Lung microvascular endothelial cell (primary cell): ENCODE data around the gene BUD13. TPM values are rescaled to one million over a fixed set of nuclear protein-coding genes. Genes with fewer than 3 reads are reported as not detected.

Source experiments
- DNase-seq, 2 donors: peaks; one replicate each; pipeline versions ENCODE4 v3.0.0 to v3.0.0-alpha.2; 2010; ENCODE audit warnings: low read depth in 2 of 2
- total RNA-seq: library from RNA; depleted of rRNA; stranded (reverse); fragments of >200 nt; gene quantifications from 2 replicates; pipeline ENCODE4 v1.2.1, GENCODE V29; 2014

The BUD13 gene
- total RNA-seq, 1 donor from 2014 or later = 12.5 TPM

DNA sequence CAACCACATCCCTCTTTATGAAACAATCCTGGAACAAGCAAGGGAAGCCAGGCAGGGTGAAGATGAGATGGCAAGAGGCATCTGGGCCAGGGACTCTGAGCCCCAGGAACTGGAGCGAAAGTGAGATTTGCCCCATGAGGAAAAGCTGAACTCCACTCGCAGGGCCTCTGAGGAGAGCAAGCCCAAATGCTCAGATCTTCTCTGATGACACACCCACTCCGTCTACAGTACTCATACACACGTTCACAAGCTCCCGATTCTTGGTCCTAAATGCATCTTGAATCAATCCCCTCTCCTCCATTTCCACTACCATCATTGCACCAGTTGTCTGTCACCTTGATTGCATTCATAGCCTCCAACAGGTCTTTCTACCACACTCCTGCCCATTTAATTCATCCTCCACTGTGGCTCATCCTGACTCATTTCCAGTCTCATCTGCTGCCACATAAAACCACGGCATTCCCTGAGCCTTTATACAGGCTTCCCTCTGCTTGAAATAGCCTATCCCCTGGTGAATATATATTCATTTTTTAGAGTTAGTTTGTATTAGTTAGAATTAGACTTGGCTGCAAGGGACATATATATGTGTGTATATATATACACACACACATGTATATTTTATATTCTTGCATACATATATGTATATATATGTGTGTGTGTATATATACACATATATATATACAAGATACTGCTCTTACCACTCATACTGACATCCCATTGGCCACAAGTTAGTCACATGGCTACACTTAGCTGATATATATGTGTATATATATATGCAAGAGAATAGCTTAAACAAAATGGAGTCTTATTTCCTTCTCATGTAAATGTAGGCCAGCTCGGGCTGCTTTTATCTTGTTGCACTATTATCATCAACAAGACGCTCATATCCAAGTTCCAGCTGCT is 20.3 kb upstream of the BUD13 start:
- DNase-seq = peak in 1 of 2 donors; percentile 64

DNA sequence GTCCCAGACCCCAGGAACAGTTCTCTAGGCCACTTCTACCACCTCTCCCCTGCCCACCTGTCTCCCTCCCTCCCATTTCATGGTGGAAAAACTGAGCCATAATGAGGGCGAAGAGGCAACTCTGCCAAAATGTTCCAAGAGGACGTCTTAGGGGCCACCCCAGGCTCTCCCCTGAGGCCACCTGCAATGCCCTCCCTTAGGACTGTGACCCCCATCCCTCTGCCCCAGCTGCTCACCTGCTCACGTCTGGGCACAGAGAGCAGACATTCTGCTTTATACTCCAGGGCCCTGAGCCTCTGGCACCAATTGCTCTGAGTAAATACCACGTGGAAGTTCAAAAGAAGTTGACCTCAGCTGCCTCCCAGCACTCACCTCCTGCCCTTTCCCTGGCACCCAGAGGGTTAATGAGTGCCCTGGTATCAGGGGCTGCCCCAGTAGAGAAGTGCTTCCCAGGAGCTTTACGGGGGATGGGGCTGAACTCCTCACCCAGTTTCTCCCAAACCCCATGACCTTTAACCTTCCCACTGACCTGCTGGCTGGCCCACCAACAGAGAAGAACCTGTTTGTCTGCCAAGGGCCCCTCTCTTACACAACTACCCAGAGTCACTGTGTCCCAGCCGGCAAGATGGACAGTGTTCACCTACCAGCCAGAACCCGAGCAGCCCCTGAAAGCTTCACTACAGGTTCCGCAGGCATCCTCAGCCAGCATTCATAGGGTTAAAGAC is 19.5 kb upstream of the BUD13 start:
- no peak for DNase-seq

- no peak for DNase-seq
These were observed 19.0 kb upstream of the BUD13 start, which contains the start of gene APOA5 for GRCh38 chr11:116791813-116792143. APOA5 (minus strand) TSS chr11:116791879; CDS start chr11:116791860, 19 bp downstream.

GRCh38 chr11:116791002-116791812 is 18.4 kb upstream of the BUD13 start:
- DNase-seq = peak; percentile 69 to 77

GRCh38 chr11:116790167-116791001 is 17.6 kb upstream of the BUD13 start:
- no peak for DNase-seq

DNA sequence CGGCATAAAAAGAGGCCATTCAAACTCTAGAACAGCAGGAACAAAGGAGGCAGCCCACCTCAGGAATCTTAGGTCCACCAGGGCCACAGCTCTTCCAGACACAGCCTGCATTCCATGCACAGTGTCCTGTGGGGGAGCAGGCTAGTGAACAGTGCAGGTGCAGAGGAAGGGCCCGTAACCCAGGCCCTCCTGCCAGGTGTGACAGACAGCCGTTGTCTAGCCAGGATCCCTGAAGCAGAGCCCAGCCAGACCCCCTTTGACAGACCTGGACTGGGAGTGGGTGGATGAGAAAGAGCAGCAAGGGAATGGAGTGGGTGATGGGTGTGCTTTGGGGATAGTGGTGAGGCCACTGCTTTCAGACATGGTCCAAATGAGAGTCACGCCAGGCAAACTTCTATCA is 16.2 kb upstream of the BUD13 start:
- DNase-seq = no peak

DNA sequence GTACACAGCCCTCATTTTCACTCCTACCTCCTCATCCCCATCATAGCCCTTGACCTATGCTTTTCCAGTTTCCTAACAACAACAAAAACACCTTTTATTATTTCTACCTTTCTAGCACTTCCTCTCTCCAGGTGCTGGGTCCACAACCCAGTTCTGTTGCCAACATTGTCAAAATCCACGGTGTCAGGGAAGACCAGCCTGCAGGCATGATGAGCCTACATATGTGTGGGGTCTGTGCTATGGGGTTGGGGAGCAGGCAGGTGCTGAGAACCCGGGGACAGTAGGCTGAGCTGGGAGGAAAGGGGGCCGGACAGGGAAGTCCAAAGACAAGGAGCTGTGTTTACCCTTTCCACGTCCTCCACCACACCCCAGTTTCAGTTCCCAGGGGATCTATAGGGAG is 15.7 kb upstream of the BUD13 start:
- no peak for DNase-seq

GRCh38 chr11:116787786-116788486 is 15.1 kb upstream of the BUD13 start, which contains the start of gene ZPR1:
ZPR1 (minus strand) TSS chr11:116788023; CDS start chr11:116787990, 33 bp downstream.
- peak; percentile 75 for DNase-seq

DNA sequence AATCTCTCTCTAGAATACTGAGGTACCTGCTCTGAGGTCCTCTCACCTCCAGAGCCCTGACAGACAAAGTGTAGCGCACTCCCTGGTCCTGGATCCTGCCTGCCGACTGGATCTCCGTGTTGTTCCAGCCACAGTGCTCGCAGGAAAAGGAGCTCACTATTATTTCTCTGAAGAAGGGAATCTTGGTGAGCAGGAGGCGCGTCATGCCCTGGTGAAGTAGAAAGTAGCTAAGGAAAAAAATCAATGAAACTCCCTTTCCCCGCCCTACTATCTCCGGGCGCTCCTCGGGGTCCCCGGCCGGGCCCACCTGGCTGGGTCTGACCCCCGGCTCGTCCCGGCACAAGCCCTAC is 14.6 kb upstream of the BUD13 start:
- peak; percentile 8 to 43 for DNase-seq

DNA sequence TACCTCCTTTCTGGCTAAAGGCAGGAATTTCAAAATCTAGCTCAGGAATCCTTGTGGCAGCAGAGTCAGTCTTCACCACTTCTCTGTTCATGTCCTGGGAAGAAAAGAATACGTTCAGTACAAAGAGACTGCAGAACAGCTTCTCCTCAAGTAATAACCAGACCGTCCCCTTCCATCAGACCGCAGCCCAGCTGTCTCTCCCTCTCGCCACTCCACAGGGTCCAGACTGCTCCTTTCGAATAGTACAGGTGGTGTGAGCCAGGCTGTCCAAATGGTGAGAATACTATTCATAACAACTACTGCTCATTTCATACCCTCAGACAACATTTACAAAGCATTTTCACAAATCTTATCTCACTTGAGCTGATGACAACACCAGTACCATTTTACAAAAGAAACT is 14.2 kb upstream of the BUD13 start:
- no peak for DNase-seq

- DNase-seq = no peak
These were observed 13.5 kb upstream of the BUD13 start for GRCh38 chr11:116786326-116786725.

GRCh38 chr11:116782728-116783127 is 9.9 kb upstream of the BUD13 start:
- DNase-seq = peak in 1 of 2 donors; percentile 50

- DNase-seq = no peak
These were observed 5.8 kb upstream of the BUD13 start for GRCh38 chr11:116778556-116778955.

DNA sequence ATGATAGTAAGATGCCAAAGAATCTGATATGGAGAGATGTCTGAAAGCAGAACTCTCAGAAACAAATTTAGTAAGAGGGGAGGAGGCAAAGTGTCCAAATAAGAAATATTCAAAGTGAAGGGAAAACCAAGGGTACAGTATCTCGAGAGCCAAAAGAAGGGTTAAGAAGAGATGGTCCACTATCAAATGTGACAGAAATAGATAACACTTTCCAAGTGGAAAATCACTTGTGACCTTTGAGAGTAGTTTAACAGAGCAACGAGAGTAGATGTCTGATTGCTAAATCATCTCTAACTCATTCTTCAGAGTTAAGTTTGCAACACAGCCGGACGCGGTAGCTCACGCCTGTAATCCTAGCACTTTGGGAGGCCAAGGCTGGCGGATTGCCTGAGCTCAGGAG is 4.3 kb upstream of the BUD13 start:
- DNase-seq = no peak

DNA sequence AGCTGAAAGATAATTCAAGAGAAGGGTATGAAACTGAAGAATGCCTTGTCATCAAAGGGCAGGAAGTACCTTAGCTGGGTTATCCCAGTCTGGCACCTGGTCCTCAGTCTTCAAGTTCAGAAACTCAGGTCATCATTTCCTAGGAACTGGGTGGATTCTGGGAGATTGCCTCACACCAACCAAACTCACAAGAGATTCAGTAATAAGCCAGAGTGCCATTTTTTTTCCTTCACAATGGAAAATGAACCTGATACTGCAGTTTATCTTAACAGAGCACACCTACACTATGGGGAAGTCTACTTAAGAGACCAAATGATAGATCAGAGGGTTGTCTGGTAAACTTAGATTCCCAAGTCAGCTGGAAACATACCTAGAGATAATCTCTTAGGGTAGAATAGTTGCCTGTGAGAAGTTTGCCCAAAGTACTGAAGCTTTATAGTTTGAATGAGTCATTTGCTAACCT is 3.8 kb upstream of the BUD13 start:
- DNase-seq = no peak

DNA sequence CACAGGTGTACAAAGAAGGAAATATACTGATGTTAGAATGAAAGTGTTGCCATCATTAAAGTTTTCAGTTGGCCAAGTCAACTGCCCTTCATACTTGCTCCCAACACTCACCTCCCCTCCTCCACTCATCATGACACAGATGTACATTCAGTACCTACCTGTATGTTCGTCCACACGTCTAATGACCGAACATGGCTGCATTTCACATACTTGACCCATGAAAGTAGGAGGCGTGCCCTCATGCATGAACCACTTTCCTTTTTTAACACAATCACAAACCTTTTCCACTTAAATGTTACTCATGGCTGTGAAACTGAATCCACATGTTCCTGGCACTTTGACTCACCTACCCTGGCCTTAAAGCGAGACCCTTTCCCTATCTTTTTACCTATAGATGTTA is 3.2 kb upstream of the BUD13 start:
- DNase-seq = no peak

- no peak for DNase-seq
These were observed 1.9 kb upstream of the BUD13 start for GRCh38 chr11:116774661-116775060.

GRCh38 chr11:116773203-116774097 is 663 bp upstream of the BUD13 start:
- DNase-seq = no peak

DNA sequence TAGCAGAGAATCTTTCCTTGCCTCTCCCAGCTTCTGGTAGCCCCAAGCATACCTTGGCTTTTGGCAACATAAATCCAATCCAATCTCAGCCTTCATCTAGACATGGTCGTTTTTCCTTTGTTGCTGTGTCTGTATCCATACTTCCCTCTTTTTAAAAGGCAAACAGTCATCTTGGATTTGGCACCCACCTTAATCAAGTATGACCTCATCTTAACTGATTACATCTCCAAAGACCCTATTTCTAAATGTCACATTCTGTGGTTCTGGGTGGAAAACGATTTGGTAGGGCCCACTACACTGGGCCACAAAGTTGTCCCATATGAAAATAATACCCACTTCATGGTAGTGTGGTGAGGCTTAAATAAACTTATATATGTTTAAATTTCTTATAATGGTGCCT is 852 bp downstream of the BUD13 start:
- DNase-seq = no peak
